Parathyroid adenoma (tissue), 2 donors: Measurements from ENCODE around the gene FANCI.

Experiments used
- H2AFZ ChIP-seq: fragments of 300-600 bp; sonication (generic); one replicate; pipeline ENCODE4 v1.7.0; 2017; ENCODE audit warnings: antibody characterized with exemption, mild to moderate bottlenecking
- H3K27ac ChIP-seq: fragments of 300-600 bp; sonication (generic); one replicate; pipeline ENCODE4 v1.7.0; 2017
- H3K27me3 ChIP-seq: fragments of 300-600 bp; sonication (generic); one replicate; pipeline ENCODE4 v1.7.0; 2017; ENCODE audit warnings: low read length; ENCODE audit not compliant: control insufficient read depth, insufficient read depth
- H3K36me3 ChIP-seq: fragments of 300-600 bp; sonication (generic); one replicate; pipeline ENCODE4 v1.7.0; 2017; ENCODE audit warnings: low read length; ENCODE audit not compliant: control insufficient read depth, insufficient read depth
- H3K4me1 ChIP-seq: fragments of 300-600 bp; sonication (generic); one replicate; pipeline ENCODE4 v1.7.0; 2017; ENCODE audit warnings: control low read depth
- H3K4me2 ChIP-seq: fragments of 300-600 bp; sonication (generic); one replicate; pipeline ENCODE4 v1.7.0; 2017; ENCODE audit warnings: low read length
- H3K4me3 ChIP-seq: fragments of 300-600 bp; sonication (generic); one replicate; pipeline ENCODE4 v1.7.0; 2017; ENCODE audit warnings: low read depth, low read length
- H3K79me2 ChIP-seq: fragments of 300-600 bp; sonication (generic); one replicate; pipeline ENCODE4 v1.7.0; 2017; ENCODE audit warnings: control low read depth
- H3K9ac ChIP-seq: fragments of 300-600 bp; sonication (generic); one replicate; pipeline ENCODE4 v1.7.0; 2017; ENCODE audit warnings: mild to moderate bottlenecking
- H3K9me3 ChIP-seq: fragments of 300-600 bp; sonication (generic); one replicate; pipeline ENCODE4 v1.7.0; 2017; ENCODE audit warnings: low read length; ENCODE audit not compliant: control insufficient read depth
- TF ChIP-seq, protein P1 (sequence below): fragments of 300-600 bp; sonication (generic); IDR thresholded peaks from one replicate; pipeline ENCODE4 v1.7.0; 2017; ENCODE audit warnings: antibody characterized with exemption, mild to moderate bottlenecking
- donor health status: primary hyperparathyroidism.

Gene FANCI

DNA sequence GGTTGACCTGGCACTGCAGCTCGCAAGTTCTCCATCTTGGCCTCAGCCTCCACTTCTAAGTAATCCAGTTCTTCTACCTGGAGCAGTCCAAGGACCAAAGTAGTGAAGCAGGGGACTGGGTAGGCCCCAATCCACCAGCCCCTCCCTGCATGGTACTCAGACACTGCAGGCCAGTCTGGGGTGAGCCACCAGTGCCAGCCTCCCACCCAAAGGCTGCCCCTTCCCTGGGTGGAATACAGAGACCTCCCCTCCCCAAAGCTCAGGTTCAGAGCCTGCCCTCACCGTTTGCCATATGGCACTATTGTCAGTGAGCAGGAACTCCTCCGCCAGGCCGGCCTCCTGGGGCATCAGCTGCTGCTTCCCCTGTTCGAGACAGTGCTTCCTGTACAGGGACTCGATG lies 80.0 kb downstream of the FANCI start:
- Histone ChIP-seq H3K36me3 (no peaks in the 10 kb centered on the region), H3K4me1 (no peaks in the 10 kb centered on the region), H3K4me2 (no peak overlapping the region), H2AFZ (no peak overlapping the region), H3K27ac (no peak overlapping the region), H3K4me3 (no peak overlapping the region), H3K9ac (no peak overlapping the region), H3K27me3 (no peaks in the 10 kb centered on the region), H3K79me2 (no peaks in the 10 kb centered on the region), H3K9me3 (no peaks in the 10 kb centered on the region)
- TF ChIP-seq, protein P1, sequence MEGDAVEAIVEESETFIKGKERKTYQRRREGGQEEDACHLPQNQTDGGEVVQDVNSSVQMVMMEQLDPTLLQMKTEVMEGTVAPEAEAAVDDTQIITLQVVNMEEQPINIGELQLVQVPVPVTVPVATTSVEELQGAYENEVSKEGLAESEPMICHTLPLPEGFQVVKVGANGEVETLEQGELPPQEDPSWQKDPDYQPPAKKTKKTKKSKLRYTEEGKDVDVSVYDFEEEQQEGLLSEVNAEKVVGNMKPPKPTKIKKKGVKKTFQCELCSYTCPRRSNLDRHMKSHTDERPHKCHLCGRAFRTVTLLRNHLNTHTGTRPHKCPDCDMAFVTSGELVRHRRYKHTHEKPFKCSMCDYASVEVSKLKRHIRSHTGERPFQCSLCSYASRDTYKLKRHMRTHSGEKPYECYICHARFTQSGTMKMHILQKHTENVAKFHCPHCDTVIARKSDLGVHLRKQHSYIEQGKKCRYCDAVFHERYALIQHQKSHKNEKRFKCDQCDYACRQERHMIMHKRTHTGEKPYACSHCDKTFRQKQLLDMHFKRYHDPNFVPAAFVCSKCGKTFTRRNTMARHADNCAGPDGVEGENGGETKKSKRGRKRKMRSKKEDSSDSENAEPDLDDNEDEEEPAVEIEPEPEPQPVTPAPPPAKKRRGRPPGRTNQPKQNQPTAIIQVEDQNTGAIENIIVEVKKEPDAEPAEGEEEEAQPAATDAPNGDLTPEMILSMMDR = no peak

DNA sequence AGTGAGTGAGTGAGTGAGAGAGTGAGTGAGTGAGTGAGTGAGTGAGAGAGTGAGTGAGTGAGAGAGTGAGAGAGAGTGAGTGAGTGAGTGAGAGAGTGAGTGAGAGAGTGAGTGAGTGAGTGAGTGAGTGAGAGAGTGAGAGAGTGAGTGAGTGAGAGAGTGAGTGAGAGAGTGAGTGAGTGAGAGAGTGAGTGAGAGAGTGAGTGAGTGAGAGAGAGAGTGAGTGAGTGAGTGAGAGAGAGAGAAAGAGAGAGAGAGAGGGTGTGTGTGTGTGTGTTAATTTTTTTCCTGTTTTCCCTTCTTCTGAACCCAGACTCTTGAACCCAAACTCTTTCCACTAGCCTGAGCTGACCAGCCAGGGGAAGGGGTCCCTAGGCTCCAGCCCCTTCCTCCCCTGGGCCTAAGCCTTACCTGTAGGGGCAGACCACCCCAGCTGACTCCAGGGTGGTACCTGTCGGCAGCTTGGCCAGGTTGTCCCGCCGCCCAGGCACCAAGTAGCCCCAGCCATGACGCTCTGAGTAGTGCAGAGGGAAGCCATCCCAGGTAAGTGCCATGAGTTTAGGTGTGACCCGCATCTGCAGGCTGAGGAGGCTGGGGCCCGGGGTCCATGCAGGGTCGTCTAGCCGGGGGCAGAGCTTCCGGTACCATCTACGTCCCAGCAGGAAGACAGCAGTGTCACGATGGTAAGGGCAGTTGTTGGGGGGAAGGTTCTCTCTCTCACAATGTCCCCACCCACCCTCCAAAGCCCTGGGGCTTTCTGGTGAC lies 81.4 kb downstream of the FANCI start:
- H3K79me2 ChIP-seq = no peaks in the 10 kb centered on the region
- no peak overlapping the region for H3K4me2 ChIP-seq
- no peaks in the 10 kb centered on the region for H3K36me3 ChIP-seq
- no peaks in the 10 kb centered on the region for H3K9me3 ChIP-seq
- TF ChIP-seq, protein P1 = no peak
- no peak overlapping the region for H3K4me3 ChIP-seq
- no peaks in the 10 kb centered on the region for H3K4me1 ChIP-seq
- H2AFZ ChIP-seq = no peak overlapping the region
- H3K27ac ChIP-seq = no peak overlapping the region
- no peak overlapping the region for H3K9ac ChIP-seq
- no peaks in the 10 kb centered on the region for H3K27me3 ChIP-seq

DNA sequence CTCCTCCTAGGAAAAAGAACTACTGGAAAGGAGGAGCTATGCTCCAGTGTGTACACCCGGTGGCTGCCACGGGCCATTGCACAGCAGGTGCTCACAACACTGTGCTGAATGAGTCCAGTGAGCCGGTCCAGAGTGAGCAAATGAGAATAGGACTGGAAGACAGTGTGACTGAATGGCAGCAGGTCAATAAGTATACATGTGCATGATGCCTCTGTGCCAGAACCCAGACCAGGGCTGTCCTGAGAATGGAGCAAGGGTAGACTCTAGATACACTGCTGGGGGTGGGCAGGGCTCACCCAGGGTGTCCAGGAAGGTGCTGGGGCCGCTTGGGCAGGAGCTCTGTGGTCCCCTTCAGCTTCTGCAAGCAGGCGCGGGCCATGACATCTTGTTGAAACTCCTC lies 82.5 kb downstream of the FANCI start:
- H3K79me2 ChIP-seq = no peaks in the 10 kb centered on the region
- no peaks in the 10 kb centered on the region for H3K36me3 ChIP-seq
- H3K9ac ChIP-seq = no peak overlapping the region
- TF ChIP-seq, protein P1 = no peak
- no peaks in the 10 kb centered on the region for H3K4me1 ChIP-seq
- H3K27me3 ChIP-seq = no peaks in the 10 kb centered on the region
- H2AFZ ChIP-seq = no peak overlapping the region
- no peak overlapping the region for H3K4me3 ChIP-seq
- H3K27ac ChIP-seq = no peak overlapping the region
- no peak overlapping the region for H3K4me2 ChIP-seq
- H3K9me3 ChIP-seq = no peaks in the 10 kb centered on the region

DNA sequence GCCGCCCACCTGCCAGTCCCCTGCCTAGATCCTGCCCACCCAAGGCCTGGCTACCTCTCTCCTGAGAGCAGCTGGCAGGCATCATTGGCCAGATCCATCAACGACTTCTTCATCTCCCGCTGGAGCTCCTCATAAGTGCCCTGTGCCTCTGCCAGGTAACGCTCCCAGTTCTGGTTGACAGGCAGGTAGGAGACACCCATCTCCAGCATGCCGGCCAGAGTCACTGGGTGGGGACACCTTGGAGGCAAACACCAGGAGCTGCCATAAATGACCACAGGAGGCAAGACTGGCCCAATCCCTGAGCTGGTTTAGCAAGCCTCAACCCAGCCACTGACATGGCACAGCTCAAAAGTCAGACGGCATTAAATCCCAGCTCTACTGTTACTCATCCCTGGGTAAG lies 83.3 kb downstream of the FANCI start:
- H3K9me3 ChIP-seq = no peaks in the 10 kb centered on the region
- peaks cover 3% of the 10 kb centered on the region for H3K79me2 ChIP-seq
- no peaks in the 10 kb centered on the region for H3K4me1 ChIP-seq
- H3K27ac ChIP-seq = no peak overlapping the region
- TF ChIP-seq, protein P1 = no peak
- H3K4me3 ChIP-seq = no peak overlapping the region
- H3K27me3 ChIP-seq = no peaks in the 10 kb centered on the region
- no peaks in the 10 kb centered on the region for H3K36me3 ChIP-seq
- H2AFZ ChIP-seq = no peak overlapping the region
- no peak overlapping the region for H3K4me2 ChIP-seq
- no peak overlapping the region for H3K9ac ChIP-seq
